ENCODE measurements around the gene IL4R.
"Not testable (repeated sequence)": the region's sequence is repeated elsewhere in the genome, so short reads cannot be mapped to it uniquely, and the experiment has no call there.

Gene IL4R

DNA sequence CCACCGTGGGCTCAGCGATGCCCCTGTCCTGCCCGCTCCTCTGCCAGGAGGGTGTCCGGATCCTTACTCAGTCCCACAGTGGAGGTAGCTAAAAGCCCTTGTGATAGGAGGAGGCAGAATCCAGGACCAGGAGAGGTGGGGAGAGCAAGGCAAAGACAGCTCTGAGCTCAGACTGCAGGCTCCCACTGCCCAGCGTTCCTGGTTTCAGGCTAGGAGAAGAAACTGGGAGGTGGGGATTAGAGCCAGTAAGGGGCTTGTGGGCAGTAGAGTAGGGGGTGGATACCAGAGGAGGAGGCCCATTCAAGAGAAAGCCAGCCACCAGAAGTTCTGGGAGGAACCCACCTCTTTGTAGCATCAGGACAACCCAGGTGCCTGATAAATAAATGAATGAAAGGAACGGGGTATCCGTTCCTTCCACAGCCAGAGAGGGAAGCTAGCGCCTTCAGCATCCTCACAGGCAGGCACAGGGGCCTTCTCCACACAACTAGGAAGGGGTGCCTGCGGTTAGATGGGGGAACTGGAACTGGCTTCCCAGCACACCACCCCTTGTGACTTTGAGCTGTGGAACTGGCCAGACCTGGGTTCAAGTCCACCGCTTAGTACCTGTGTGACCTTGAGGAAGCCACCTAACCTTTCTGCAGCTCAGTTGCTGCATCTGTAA lies 90.5 kb downstream of the IL4R start:
- DNase-seq (ENCODE audit: low read depth) = no peak

DNA sequence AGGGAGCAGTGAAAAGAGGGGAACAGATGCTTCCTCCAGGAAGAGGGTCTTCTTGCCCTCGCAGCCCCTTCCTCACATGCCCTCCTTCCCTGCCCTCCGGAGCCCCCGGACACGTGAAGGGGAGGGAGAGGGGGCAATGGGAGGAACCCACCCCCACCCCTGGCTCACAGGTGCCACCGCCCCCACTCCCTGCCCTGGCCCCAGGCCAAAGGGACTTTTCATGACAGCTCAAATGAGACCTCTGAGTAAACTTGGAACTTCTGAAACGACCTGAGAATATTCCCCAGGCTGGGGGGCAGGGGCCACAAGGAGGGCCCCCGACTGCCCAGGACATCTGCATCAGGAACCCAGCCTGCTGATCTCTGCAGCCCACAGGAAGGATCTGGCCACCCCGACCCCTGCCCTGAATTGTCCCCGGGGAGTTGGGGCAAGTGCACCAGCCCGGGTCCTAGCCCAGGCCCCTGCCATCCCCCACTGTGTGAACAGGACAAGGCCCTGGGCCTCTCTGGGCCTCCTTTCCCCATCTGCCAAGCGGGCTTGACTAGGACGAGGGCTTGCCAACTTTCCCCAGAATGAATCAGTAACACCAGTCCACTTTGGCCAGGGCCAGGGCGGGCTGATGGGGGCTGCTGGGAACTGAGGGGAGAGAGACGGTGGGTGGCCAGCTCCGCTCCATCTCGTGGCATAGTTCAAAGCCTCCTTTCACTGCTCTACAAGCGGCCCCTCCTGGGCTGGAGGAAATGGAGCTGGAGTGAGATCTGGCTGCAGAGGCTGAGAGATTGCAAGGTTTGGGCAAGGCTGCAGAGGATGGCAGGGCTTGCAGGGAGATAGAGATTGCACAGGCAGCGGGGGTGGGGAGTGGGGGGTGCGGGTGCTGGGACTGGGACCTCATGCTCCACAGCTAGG lies 92.0 kb downstream of the IL4R start:
- peak; percentile 33 for DNase-seq (ENCODE audit: low read depth)

DNA sequence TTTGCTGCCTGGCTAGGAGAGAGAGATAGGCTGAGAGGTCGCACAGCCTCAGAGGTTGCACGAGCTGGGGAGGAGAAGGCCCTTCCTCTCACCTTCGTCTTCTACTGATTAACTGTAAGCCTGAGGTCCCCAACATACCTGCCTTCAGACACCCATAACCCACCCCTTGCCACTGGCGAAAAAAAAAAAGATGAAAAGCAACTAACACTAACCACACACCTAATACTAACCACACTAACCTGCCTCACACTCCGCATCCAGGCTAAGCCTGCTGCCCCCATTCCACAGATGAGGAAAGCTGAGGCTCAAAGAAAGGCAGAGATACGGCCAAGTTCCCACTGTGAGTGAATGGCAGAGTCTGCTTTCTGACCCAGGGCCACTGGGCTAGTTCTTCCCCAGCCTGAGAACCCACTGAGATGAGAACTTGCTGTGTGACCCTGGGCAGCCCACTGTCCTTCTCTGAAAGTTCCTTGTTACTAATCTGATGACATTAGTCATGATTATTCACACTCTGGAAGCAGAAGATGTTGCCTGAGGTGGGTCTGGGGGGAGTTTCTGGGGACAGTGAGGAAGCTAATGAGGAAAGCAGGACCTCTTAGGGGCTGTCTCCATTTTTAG lies 92.8 kb downstream of the IL4R start:
- DNase-seq (ENCODE audit: low read depth) = no peak

DNA sequence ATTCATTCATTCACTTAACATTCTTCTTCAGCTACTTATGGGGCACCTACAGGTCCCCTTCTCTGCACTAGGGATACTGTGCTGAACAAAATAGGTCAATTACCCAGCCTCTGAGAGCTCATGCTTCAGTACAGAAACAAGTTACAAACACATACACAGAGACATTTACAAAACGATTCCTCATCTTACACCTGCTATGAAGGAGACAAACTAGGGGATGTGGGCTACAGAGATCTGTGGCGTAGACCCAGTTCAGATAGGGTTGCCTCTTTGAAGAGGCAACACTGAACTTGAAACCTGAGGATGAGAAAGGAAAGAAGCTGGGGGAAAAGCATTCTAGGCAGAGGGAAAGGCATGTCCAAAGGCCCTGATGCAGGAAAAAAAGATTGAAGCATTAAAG lies 93.4 kb downstream of the IL4R start:
- DNase-seq (ENCODE audit: low read depth) = no peak

DNA sequence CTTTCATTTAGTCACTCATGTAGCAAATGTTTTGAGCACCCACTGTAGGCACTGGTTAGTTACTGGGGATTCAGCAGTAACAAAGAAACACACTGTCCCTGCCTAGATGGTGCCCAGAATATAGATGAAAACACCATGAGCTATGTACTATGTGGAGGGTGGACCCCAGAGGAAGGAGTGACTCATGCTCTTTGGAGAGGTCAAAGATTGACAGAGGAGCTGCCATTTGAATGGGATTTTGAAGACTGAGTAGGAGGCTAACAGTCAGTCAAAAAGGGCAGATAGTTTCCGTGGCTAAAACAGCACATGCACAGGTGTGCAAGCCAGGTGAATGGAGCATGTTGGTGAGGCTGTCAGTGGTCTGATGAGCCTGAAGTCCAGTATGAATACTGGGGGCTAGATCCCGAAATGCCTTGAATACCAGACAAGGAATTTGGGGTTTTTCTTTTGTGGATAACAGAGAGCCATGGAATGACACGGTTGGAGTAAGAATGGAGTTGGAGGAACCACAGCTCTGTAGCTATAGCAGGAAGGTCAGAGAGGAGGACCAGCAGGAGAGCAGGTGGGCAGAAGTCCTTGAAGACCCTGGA lies 94.3 kb downstream of the IL4R start:
- DNase-seq (ENCODE audit: low read depth) = no peak

DNA sequence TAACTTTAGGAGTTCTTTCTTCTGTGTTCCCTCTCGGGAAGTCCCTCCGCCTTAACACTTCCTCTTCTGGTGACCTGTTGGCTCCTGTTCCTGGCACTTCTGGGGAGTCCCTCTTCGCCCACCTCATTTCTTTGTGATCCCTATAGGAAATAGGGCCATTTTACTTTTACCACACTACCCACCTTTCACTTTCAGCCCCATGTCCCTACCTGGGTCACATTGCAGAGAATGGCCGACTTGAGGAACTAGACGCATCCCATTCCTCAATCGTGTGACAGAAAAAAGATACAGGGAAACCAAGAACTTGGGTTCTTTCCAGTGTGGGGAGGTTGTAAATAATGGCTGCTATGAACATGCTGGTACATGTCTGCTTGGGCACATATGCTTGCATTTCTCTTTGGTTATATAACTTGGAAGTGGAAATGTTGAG lies 94.8 kb downstream of the IL4R start:
- DNase-seq (ENCODE audit: low read depth) = no peak

DNA sequence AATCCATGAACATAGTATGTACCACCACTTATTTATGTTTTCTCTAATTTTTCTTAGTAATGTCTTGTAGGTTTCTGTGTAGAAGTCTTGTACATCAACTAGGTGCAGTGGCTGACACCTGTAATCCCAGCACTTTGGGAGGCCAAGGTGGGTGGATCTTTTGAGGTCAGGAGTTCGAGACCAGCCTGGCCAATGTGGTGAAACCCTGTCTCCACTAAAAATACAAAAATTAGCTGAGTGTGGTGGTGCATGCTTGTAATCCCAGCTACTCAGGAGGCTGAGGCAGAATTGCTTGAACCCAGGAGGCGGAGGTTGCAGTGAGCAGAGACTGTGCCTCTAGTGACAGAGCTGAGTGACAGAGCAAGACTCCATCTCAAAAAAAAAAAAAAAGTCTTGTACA lies 96.2 kb downstream of the IL4R start:
- not testable (repeated sequence) for DNase-seq (ENCODE audit: low read depth)

DNA sequence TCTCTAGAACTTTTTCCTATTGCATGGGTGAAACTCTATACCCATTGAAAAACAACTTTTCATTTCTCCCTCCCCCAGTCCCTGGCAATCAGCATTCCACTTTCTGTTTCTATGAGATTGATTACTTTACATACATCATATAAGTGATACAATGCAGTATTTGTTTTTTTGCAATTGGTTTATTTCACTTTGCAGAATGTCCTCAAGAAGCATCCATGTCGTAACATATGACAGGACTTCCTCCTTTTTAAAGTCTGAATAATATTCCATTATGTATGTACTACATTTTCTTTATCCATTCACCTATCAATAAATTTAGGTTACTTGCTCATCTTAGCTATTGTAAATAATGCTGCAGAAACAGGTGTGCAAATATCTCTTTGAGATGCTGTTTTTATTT lies 97.0 kb downstream of the IL4R start:
- DNase-seq (ENCODE audit: low read depth) = no peak

DNA sequence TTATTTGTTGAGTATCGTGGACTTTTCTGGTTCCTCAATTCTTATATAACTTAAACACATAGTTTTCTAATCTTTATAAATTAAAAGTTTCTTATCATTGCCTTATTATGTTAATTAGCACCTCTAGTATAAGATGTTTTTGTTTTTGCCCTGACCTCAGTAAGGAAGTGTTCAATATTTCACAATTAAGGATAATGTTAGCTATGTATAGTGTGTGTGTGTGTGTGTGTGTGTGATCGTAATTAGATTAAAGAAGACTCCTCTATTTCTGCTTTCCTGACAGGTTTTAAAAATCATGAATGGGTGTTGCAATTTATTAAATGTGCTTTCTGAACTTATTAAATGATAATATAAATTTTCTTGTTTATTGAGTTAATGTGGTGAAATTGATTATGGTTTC lies 100.2 kb downstream of the IL4R start:
- no peak for DNase-seq (ENCODE audit: low read depth)
